Activated CD8-positive, alpha-beta memory T cell treated with anti-CD3 and anti-CD28 coated beads, Interleukin-2, amount 50 U/mL, for 1 hour (primary cell): ENCODE measurements around the gene NELFCD.
"Not testable (repeated sequence)": the region's sequence is repeated elsewhere in the genome, so short reads cannot be mapped to it uniquely, and the experiment has no call there.

Experiments
- DNase-seq: peaks from one replicate; pipeline ENCODE4 v3.0.0-alpha.2; 2020; ENCODE audit errors: extremely low read depth

Gene NELFCD, protein sequence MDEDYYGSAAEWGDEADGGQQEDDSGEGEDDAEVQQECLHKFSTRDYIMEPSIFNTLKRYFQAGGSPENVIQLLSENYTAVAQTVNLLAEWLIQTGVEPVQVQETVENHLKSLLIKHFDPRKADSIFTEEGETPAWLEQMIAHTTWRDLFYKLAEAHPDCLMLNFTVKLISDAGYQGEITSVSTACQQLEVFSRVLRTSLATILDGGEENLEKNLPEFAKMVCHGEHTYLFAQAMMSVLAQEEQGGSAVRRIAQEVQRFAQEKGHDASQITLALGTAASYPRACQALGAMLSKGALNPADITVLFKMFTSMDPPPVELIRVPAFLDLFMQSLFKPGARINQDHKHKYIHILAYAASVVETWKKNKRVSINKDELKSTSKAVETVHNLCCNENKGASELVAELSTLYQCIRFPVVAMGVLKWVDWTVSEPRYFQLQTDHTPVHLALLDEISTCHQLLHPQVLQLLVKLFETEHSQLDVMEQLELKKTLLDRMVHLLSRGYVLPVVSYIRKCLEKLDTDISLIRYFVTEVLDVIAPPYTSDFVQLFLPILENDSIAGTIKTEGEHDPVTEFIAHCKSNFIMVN

DNA sequence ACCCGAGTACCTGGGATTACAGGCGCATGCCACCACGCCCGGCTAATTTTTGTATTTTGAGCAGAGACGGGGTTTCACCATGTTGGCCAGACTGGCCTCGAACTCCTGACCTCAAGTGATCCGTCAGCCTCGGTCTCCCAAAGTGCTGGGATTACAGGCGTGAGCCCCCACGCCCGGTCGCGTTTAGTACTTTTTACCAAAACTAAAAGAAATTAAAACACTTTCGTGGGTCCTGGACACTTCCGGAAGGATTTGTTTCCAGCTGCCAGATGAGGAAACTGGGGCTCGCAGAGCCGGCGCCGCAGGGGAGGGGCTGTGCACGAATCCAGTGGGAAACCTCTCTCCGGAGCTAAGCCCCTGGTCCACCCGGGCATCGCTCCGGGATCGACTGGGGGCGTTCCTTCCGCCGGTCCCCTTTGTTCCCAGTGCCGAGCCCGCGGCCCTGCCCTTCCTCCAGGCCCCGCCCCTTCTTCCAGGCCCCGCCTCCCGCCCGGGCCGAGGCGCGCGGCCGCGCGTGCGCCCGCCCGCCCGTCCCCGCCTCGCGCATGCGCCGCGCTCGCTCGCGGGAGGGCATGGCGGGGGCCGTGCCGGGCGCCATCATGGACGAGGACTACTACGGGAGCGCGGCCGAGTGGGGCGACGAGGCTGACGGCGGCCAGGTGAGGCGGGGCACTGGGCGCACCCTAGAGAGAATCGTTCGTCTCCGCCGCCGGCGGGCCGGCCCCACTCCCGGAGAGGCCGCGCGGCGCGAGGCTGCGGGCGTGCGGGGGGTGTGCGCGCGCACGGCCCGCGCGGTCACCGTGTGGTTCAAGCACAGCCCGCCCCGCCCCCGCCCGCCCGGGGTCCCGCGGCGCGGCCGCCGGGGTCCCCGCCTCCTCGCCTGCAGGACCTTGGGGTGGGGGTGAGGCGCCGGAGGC is at the start of gene NELFCD:
Gene NELFCD (plus strand): TSS at position 546 of the 917 bp plus-strand sequence. CDS start 54 bp downstream, at position 600.
- DNase-seq = peak; percentile 48

DNA sequence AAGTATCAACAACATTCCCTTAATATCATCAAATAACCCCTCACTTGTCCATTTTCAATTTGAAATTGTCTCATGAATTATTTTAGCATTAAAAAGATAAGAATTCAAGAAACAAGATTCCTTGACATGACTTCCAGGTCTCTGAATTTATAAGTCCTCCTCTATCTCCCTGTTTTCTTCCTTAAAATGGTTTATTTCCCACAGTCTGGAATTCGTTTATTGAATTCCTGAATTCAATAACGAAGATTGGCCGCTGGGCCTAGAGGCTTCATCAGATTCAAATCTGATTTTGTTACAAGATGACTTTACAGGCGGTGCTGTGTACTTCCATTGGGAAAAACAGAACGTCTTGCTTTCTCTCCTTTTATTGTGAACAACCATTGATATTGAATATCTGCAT is 48.9 kb upstream of the NELFCD start:
- no peak for DNase-seq

DNA sequence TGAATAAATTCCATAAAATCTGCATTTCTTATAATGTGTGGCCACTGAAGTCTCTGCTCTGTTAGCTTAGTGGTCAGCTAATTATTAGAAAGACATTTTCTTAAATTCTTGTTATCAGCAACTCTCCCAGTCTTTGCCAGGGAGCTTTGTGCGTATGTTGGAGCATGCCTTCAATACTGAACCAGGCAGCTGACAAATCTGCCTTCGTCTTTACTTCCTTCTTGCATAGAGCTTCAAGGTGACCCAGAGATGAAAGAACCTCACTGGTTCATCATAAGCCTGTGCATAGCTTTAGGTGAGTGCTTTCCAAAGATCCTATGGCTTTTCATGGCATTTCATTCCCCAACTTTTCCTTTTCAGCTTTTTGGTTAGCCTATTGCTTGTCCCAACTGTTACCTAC is 43.0 kb upstream of the NELFCD start:
- no peak for DNase-seq

DNA sequence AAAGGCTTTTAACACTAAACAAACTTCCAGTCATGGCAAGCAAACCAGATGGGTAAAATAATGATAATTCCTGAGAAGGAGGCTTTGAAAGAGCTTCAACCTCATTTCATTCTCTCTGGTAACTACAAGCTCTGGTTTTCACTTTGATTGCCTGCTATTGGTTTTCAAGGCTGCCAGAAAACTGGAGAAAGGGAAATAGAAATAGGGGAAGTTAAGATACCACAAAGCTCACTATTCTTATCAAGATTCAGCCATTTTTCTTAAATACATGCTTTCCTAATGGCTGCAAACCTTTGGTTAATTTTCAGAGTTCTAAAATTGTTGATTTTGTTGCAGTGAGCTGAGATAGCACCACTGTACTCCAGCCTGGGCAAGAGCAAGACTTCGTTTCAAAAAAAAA is 42.5 kb upstream of the NELFCD start:
- DNase-seq = no peak

DNA sequence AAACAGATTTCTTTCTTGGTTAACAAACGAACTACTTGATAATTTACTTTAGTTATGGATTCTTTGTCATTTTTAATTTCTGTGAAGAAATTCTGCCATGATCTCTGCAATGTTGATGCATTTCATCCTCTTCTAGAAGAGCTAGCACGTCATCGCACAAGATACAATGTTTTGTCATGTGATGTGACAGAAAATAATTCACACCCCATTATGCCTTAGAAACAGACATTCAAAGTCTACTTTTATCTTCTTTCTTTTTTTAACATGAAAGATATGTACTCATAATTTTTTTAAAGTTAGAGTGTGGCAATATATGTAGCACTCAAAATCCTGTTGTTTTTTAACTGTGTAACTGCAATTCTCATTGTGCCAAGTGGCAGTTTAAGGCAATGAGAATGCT is 39.6 kb upstream of the NELFCD start:
- no peak for DNase-seq

DNA sequence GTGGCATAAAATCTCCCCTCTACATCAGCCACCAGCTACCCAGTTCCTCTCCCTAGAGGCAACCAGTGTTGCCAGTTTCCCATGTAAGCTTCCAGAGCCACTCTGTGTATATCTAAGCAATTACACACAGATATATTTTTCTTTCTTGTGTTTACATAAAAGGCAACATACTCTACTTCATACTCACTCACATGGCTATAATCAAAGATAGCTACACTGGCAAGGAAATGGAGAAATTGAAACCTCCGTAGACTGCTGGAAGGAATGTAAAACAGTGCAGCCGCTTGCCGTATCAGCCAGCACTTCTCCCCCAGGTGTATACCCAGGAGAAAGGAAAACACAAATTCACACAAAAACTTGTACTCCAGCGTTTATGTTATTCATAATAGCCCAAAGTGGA is 38.5 kb upstream of the NELFCD start:
- no peak for DNase-seq

DNA sequence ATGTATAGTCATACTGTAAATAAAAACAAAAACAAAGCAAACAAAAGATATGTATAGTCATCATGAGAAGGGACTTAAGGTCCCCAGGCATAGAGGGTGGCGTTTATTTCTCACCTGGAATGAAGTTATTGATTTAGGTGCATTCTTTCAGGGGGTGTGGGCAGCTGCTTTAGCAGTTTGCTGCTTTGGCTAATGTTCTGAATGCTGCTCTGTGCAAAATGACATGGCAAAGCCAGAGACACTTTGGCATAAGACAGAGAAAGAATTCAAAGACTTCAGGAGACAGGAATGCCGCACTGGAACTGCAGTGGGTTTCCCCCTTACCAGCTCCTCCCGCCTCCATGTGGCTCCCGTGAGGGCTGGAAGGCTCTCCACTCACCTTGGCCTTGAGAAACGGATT is 36.4 kb upstream of the NELFCD start:
- DNase-seq = no peak

DNA sequence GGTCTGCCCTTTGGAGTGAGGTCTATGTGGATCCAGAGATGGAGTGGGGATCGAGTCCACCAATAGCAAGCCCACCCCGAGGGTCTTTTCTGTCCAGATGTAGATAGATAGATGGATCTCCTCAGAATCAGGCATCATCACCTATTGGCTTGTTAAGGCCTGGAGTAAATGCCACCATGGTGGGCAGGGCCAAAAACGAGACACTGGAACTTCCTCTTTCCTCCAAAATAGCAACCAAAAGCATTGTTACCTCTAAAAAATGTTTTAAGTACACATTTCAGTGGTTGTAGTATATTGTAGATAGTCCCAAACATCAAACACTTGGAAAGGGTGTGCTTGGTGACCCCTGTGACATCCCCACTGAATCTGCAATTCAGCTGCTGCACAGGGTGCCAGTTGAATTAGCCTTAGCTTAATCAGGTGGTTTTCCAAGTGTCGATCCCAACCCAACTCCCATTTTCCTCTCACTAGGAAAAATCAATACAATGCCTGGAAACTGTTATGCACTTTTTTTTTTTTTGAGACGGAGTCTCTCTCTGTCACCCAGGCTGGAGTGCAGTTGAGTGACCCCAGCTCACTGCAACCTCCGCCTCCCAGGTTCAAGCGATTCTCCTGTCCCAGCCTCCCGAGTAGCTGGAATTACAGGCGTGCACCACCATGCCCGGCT is 35.0 kb upstream of the NELFCD start:
- DNase-seq = no peak

DNA sequence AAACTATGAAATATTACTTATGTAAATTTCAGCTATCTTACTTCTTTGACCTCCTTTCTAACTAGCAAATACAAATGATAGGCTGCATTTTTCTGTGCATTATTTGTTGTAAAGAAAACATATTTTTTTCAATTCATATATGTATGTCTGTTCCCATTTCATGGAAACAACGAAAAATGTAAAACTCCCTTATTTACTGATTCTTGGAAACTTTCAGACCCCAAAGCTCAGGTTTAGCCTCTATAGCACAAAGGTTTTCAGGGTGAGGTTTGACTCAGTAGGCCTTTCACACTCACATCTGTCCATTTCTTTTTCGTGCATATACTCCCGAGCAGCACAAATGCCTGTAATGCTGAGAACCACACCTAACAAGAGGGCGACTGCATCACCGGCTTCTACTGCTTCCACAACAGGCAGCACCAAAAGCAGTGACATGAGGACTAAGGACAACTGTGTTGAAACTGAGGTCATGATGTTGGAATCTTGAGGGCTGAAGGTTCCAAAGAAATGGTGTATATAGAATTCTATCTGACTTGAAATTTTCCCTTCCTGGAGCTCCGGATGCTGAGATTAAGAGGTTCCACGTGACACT is 33.2 kb upstream of the NELFCD start:
- not testable (repeated sequence) for DNase-seq

DNA sequence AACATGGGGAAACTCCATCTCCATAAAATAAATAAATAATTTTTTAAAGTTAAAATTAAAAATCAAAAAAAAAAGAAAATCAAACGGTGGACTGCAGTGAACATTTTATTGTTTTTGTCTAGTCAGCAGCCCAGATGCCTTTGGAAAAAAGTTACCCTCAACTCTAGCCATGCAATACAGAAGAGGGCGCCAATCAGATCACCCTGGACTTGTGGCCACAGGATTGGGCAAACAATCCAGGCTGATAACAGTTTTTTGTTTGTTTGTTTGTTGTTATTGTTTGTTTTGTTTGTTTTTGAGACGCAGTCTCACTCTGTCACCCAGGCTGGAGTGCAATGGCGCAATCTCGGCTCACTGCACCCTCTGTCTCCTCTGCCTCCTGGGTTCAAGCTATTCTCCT is 30.5 kb upstream of the NELFCD start:
- no peak for DNase-seq

DNA sequence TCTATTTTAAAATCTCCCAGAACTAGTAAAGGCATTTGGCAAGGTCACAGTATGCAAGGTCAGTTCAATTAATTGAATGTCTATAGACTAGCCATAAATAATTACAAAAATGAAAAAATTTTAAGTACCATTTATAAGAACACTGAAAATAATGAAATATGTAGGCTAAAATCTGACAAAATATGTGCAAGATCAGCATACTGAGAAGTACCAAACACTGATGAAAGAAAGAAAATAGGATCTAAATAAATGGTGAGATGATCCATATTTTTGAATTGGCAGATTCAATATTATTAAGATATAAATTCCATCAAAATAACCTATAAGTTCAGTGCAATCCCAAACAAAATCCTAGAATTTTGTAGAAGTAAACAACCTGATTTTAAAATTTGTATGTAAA is 28.0 kb upstream of the NELFCD start:
- no peak for DNase-seq

DNA sequence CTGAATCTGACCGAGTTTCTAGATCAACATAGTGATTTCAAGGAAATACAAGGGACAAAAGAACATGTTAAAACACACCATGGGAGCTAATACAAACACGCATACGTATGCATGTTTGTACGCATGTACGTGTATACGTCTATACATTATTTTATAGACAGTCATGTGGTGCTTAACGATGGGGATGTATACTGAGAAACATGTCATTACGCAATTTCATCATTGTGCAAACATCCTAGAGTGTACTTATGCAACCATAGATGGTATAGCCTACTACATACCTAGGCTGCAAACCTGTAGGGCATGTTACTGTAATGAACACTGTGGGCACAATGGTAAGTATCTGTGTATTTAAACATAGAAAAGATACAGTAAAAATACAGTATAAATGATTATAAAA is 25.0 kb upstream of the NELFCD start:
- no peak for DNase-seq

DNA sequence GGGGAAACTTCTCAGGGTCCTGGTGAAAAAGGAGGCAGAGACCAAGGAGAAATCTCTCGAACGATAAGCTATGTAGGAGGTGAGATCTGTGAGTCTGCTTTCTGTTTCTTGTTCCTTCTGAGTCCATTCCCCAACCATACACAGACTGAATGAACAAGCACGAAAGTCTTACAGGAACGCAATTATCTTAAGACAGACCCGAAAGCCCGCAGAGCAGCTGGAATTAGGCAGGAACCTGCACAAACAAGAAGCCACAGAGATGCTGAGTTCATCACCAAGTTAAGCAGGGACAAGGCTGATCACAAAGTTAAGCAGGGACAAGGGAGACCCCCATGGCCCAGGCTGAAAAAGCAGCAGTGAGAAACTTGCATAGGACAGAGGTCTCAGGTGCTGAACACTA is 21.4 kb upstream of the NELFCD start:
- DNase-seq = no peak

DNA sequence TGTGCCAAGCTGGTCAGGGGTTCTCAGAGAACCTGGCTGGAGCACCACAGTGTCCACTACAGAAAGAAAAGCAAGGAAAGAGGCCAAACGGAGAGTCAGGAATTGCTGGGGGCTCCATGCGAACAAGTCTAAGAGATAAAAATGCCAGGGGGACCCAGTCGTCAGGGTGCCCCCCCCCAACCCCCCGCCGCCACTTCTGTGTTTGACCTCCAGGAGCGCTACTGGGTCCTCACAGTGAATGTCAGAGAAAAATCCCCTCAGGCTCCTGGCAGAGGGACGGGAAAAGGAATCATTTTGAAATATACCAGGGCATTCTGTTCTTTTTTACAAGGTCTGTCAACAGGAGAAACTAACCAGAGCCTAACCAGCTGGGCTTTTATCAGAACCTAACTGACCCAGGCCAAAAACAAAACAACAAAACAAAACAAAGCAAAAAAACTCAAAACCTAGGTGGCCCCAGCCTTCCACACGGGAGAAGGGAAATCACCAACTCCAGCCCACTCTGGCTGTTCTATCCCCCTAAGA is 17.9 kb upstream of the NELFCD start:
- no peak for DNase-seq

DNA sequence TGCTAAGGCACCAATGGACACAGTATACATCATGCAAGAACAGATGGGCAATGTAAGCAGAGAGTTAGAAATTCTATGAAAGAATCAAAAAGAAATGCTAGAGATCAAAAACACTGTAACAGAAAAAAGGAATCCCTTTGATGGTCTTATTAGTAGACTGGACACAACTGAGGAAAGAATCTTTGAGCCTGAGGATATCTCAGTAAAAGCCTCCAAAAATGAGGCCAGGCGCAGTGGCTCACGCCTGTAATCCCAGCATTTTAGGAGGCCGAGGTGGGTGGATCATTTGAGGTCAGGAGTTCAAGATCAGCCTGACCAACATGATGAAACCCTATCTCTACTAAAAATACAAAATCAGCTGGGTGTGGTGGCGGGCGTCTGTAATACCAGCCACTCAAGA is 17.1 kb upstream of the NELFCD start:
- DNase-seq = not testable (repeated sequence)

DNA sequence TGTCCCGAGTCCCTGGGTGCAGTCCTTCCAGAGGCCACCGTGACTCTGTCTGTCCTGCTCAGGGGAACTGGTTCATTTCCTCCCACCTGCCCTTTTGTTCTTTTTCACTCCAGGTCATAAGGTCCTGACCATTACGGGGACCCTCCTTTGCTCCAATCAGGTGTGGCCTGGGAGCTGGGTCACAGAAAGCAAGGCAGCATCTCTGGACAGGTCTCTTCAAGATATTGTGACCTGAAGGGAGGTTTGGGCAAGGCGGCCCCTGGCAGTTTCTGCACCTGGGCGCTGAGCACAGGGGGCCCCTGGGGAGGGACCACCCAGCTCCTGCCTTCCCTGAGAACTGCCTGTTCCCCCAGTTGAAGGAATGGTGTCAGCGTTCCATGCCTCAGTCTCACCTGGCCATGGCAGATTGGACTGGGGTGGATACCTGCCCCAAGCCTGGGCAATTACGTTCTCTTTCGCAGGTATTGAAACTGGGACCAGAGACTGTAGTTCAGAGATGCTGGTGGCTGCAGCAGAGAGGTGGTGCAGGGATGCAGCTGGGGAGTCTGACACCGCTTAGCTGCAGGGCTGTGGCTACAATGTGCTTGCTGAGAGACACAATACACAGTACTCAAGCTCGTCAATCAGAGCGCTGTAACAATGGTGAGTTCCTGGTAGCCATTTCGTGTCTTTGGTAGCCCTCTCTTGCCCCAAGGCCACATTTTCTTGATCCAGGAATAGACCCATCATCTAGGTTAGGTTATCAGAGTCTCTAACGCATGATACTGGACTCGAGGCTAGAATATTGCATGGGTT is 15.6 kb upstream of the NELFCD start:
- no peak for DNase-seq

DNA sequence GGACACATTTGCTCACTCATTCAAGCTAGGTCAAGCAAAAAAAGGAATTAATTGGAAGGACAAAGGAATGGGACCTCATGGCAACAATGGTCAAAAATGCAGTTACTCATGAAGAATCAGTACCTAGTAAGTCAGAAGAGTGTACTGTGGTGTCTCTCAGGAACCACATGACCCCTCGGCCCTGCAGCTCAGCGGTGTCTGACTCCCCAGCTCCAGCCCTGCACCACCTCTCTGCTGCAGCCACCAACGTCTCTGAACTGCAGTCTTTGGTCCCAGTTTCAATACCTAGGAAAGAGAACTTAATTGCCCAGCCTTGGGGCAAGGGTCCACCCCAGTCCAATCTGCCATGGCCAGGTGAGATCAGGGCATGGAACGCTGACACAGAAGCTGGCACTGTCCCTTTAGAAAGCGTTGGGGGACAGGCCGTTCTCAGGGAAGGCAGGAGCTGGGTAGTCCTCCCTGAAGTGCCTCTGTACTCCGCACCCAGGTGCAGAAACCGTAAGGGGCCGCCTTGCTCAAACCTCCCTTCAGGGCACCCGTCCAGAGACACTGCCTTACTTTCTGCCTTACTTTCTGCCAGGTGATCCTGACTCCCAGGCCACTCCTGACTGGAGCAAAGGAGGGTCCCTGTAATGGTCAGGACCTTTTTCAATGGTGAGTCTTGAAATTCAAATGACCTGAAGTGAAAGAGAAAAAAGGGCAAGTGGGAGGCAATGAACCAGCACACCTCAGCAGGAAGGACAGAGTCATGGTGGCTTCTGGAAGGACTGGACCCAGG is 13.2 kb upstream of the NELFCD start:
- DNase-seq = no peak

DNA sequence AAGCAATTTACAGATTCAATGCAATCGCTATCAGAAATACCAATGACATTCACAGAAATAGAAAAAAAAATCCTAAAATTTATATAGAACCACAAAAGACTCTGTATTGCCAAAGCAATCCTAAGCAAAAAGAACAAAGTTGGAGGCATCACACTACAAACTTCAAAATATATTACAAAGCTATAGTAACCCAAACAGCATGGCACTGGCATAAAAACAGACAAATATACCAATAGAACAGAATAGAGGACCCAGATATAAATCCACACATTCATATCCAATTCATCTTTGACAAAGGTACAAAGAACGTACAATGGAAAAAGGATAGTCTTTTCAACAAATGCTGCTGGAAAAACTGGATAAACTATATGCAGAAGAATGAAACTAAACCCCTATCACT is 11.6 kb upstream of the NELFCD start:
- no peak for DNase-seq

DNA sequence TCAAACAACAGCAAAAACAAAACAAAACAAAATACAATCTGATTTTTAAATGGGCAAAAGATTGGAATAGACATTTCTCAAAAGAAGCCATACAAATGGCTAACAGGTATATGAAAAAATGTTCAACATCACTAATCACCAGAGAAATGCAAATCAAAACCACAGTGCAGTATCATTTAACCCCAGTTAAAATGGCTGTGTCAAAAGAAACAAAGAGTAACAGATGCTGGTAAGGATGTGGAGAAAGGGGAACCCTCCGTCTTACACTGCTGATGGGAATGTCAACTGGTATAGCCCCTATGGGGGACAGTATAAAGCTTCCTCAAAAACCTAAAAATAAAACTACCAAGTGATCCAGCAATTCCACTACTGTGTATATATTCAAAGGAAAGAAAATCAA is 10.9 kb upstream of the NELFCD start:
- no peak for DNase-seq

DNA sequence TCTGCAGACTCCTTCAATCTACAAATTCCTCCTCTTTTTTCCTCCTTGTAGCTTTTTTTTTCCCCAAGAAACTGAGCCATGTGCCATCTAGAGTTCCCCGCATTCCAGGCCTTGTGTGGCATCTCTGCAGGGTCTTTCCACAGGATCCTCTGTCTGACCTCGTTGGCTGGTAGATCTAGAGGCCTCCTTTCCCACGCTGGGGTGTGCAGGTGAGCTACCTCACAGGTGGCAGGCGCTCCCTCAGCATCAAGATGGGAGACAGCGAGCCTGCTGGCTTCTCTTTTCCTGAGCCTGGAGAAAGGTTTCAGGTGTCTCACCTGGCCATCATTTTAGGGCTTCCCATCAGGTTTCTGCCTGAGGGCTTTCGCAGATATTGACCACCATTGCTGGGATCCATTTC is 9.6 kb upstream of the NELFCD start:
- DNase-seq = no peak
